H1 (cell line): ENCODE measurements around the gene SBNO1. TPM values are rescaled to one million over a fixed set of nuclear protein-coding genes. Genes with fewer than 3 reads are reported as not detected.
A peak's percentile ranks its signal among the peaks of the same experiment; 100 is the strongest.

ENCODE experiments used
- CTCF ChIA-PET: fragments of 300-600 bp; sonication (Branson Sonifier 250); formaldehyde crosslinking; loops from one replicate; lab custom pipeline; 2021; ENCODE audit not compliant: partially characterized antibody; lab: Charles Lee
- POLR2A ChIA-PET: fragments of 300-600 bp; sonication (Branson Sonifier 250); formaldehyde crosslinking; loops from one replicate; lab custom pipeline; 2021; ENCODE audit warnings: inconsistent platforms; ENCODE audit not compliant: partially characterized antibody; lab: Charles Lee
- DNase-seq, 2 experiments: peaks; one replicate each; pipeline versions ENCODE4 v3.0.0 to v3.0.0-alpha.2; 2010 to 2022; ENCODE audit warnings: low spot score in 2 of 2, low read depth in 1 of 2, mixed read lengths in 1 of 2
- FAIRE-seq: peaks from 2 replicates; lab custom pipeline; 2011; peaks lifted over from hg19 to GRCh38; lab: Jason Lieb, UNC
- H2AFZ ChIP-seq: 2 replicates; pipeline ENCODE4 v1.8.1; 2012; ENCODE audit warnings: low read length, inconsistent platforms
- H2AK5ac ChIP-seq: 2 replicates; pipeline ENCODE4 v1.6.1; 2013; ENCODE audit warnings: low read depth, low read length
- H2BK120ac ChIP-seq: replicated peaks from 2 replicates; pipeline ENCODE3; 2013; ENCODE audit warnings: low read depth, low read length, inconsistent platforms
- H2BK12ac ChIP-seq: 2 replicates; pipeline ENCODE4 v1.6.1; 2013; ENCODE audit warnings: low read depth, low read length
- H2BK15ac ChIP-seq: 2 replicates; pipeline ENCODE4 v1.6.1; 2013; ENCODE audit warnings: low read length
- H2BK20ac ChIP-seq: 2 replicates; pipeline ENCODE4 v1.6.1; 2013; ENCODE audit warnings: low read length
- H2BK5ac ChIP-seq: 2 replicates; pipeline ENCODE4 v1.6.1; 2013; ENCODE audit warnings: low read depth, low read length
- H3K14ac ChIP-seq: 2 replicates; pipeline ENCODE4 v1.6.1; 2013; ENCODE audit warnings: inconsistent platforms; ENCODE audit not compliant: insufficient read length
- H3K18ac ChIP-seq: 2 replicates; pipeline ENCODE4 v1.6.1; 2013; ENCODE audit warnings: low read length; ENCODE audit errors: extremely low read depth
- H3K23ac ChIP-seq: 2 replicates; pipeline ENCODE4 v1.6.1; 2013; ENCODE audit warnings: inconsistent platforms; ENCODE audit not compliant: insufficient read length
- H3K23me2 ChIP-seq: 2 replicates; pipeline ENCODE4 v1.6.1; 2013; ENCODE audit warnings: low read depth, low read length
- H3K27ac ChIP-seq: 2 replicates; pipeline ENCODE4 v1.6.1; 2011; ENCODE audit warnings: low read depth, low read length, inconsistent platforms
- H3K27me3 ChIP-seq, 4 experiments: replicated peaks in 1 of 4; 1 replicate in 1 of 4; 2 replicates in 3 of 4; pipeline versions ENCODE4 v1.6.1 to v1.8.1; 2011 to 2013; ENCODE audit warnings: low read length in 3 of 4, mild to moderate bottlenecking in 3 of 4, inconsistent platforms in 2 of 4, mixed read lengths in 2 of 4, moderate library complexity in 1 of 4; ENCODE audit not compliant: control insufficient read depth in 3 of 4, insufficient read depth in 3 of 4; ENCODE audit errors: extremely low read depth in 1 of 4
- H3K36me3 ChIP-seq, 4 experiments: 2 replicates each; pipeline versions ENCODE4 v1.6.1 to v1.8.1; 2011 to 2013; ENCODE audit warnings: mild to moderate bottlenecking in 4 of 4, low read length in 3 of 4, moderate library complexity in 2 of 4, control low read depth in 1 of 4, inconsistent platforms in 1 of 4; ENCODE audit not compliant: insufficient read depth in 4 of 4, control insufficient read depth in 2 of 4
- H3K4ac ChIP-seq: replicated peaks from 2 replicates; pipeline ENCODE3; 2013; ENCODE audit warnings: low read length, low read depth, mixed read lengths, inconsistent platforms; ENCODE audit not compliant: insufficient read length
- H3K4me1 ChIP-seq, 4 experiments: replicated peaks in 1 of 4; 1 replicate in 1 of 4; 2 replicates in 3 of 4; pipeline versions ENCODE4 v1.6.1 to v1.8.1; 2011 to 2013; ENCODE audit warnings: low read length in 3 of 4, inconsistent platforms in 2 of 4, mixed read lengths in 1 of 4; ENCODE audit not compliant: insufficient read depth in 4 of 4, control insufficient read depth in 3 of 4
- H3K4me2 ChIP-seq, 2 experiments: 2 replicates each; pipeline versions ENCODE4 v1.6.1 to v1.8.1; 2011 to 2013; ENCODE audit warnings: low read depth in 2 of 2, low read length in 2 of 2, control low read depth in 1 of 2, inconsistent platforms in 1 of 2, mild to moderate bottlenecking in 1 of 2; ENCODE audit not compliant: insufficient read depth in 1 of 2
- H3K4me3 ChIP-seq, 4 experiments: fragments of 200-600, 300-600 bp in 1 of 4; sonication (generic), shearing (Covaris generic), sonication (Bioruptor Twin) in 1 of 4; 2 replicates each; pipeline versions ENCODE4 v1.5.1 to v1.8.1; 2011 to 2016; ENCODE audit warnings: low read length in 4 of 4, low read depth in 3 of 4, control low read depth in 2 of 4, inconsistent platforms in 2 of 4, mild to moderate bottlenecking in 2 of 4, mixed read lengths in 1 of 4, moderate library complexity in 1 of 4; ENCODE audit not compliant: insufficient read depth in 2 of 4; ENCODE audit errors: extremely low read depth in 1 of 4
- H3K56ac ChIP-seq: replicated peaks from 2 replicates; pipeline ENCODE3; 2013; ENCODE audit warnings: low read depth, mild to moderate bottlenecking, mixed read lengths, low read length, inconsistent platforms; ENCODE audit not compliant: insufficient read length
- H3K79me1 ChIP-seq: 2 replicates; pipeline ENCODE4 v1.6.1; 2013; ENCODE audit warnings: low read depth, low read length, control low read depth
- H3K79me2 ChIP-seq, 2 experiments: 2 replicates each; pipeline versions ENCODE4 v1.6.1 to v1.8.1; 2012 to 2013; ENCODE audit warnings: low read length in 2 of 2, mild to moderate bottlenecking in 2 of 2, inconsistent platforms in 1 of 2; ENCODE audit not compliant: insufficient read depth in 2 of 2, control insufficient read depth in 1 of 2
- H3K9ac ChIP-seq, 4 experiments: replicated peaks in 1 of 4; 1 replicate in 1 of 4; 2 replicates in 3 of 4; pipeline versions ENCODE4 v1.6.1 to v1.8.1; 2011 to 2013; ENCODE audit warnings: low read depth in 3 of 4, low read length in 3 of 4, control low read depth in 2 of 4, mild to moderate bottlenecking in 2 of 4, moderate library complexity in 2 of 4, inconsistent platforms in 1 of 4; ENCODE audit errors: extremely low read depth in 1 of 4
- H3K9me3 ChIP-seq, 2 experiments: 2 replicates each; pipeline versions ENCODE4 v1.6.1 to v1.8.1; 2012 to 2013; ENCODE audit warnings: mild to moderate bottlenecking in 2 of 2, moderate library complexity in 2 of 2, control low read depth in 1 of 2, inconsistent platforms in 1 of 2, low read depth in 1 of 2, low read length in 1 of 2, mixed read lengths in 1 of 2; ENCODE audit not compliant: insufficient read depth in 2 of 2
- H4K20me1 ChIP-seq, 2 experiments: replicated peaks in 1 of 2; 2 replicates each; pipeline versions ENCODE3 to v1.8.1; 2011 to 2013; ENCODE audit warnings: inconsistent platforms in 2 of 2, low read length in 2 of 2, mild to moderate bottlenecking in 1 of 2; ENCODE audit not compliant: insufficient read depth in 2 of 2, control insufficient read depth in 1 of 2
- H4K5ac ChIP-seq: 2 replicates; pipeline ENCODE4 v1.6.1; 2013; ENCODE audit warnings: low read length, low read depth, mixed read lengths, inconsistent platforms; ENCODE audit not compliant: insufficient read length
- H4K8ac ChIP-seq: 2 replicates; pipeline ENCODE4 v1.8.0; 2013; ENCODE audit warnings: mild to moderate bottlenecking, moderate library complexity, low read length, inconsistent platforms; ENCODE audit not compliant: insufficient read depth; ENCODE audit errors: extremely low read depth
- H4K91ac ChIP-seq: replicated peaks from 2 replicates; pipeline ENCODE3; 2013; ENCODE audit warnings: low read length, mixed read lengths, inconsistent platforms; ENCODE audit not compliant: insufficient read length
- ASH2L ChIP-seq: fragments of 200-600, 300-600 bp; sonication (generic); IDR thresholded peaks from one replicate; pipeline ENCODE4 v1.7.1; 2017; ENCODE audit warnings: low read length
- KDM1A ChIP-seq: fragments of 200-600, 300-600 bp; sonication (generic); IDR thresholded peaks from 2 replicates; pipeline ENCODE4 v1.7.1; 2016; ENCODE audit warnings: mild to moderate bottlenecking, low read length, borderline replicate concordance
- NRF1 ChIP-seq: IDR thresholded peaks from 2 replicates; pipeline ENCODE4 v1.6.1; 2011; ENCODE audit warnings: mild to moderate bottlenecking, low read depth, low read length, improper control_type of control experiment
- RNF2 ChIP-seq: fragments of 200-900, 300-1000 bp; sonication (generic); IDR thresholded peaks from 2 replicates; pipeline ENCODE4 v1.7.1; 2016; ENCODE audit warnings: borderline replicate concordance, low read depth, mild to moderate bottlenecking, antibody characterized with exemption, low read length; ENCODE audit not compliant: poor library complexity, severe bottlenecking; ENCODE audit errors: missing control alignments
- SP1 ChIP-seq: IDR thresholded peaks from 2 replicates; pipeline ENCODE4 v1.6.1; 2011; ENCODE audit warnings: low read depth, low read length
- TAF1 ChIP-seq: IDR thresholded peaks from 2 replicates; pipeline ENCODE4 v1.6.1; 2011; ENCODE audit warnings: mild to moderate bottlenecking, low read depth, low read length
- TEAD4 ChIP-seq: IDR thresholded peaks from 2 replicates; pipeline ENCODE4 v1.6.1; 2012; ENCODE audit warnings: low read depth, low read length, inconsistent platforms, mixed read lengths
- ZNF274 ChIP-seq: IDR thresholded peaks from 2 replicates; pipeline ENCODE4 v1.7.0; 2012; ENCODE audit warnings: low read length, borderline replicate concordance; ENCODE audit errors: extremely low read depth
- WGBS, 2 experiments: shearing (Covaris generic) in 1 of 2; methylation state at CpG; one replicate each; pipeline versions ENCODE4 v1.1.6 to v1.1.7; 2013 to 2015; ENCODE audit warnings: low lambda C conversion rate in 2 of 2, mixed read lengths in 2 of 2, inconsistent platforms in 1 of 2, low coverage in 1 of 2, missing lambda C conversion rate in 1 of 2; ENCODE audit not compliant: insufficient replicate concordance in 2 of 2, insufficient coverage in 1 of 2, insufficient read length in 1 of 2; ENCODE audit errors: extremely low coverage in 1 of 2, missing lambda C conversion rate in 1 of 2; 5-methylcytosine and 5-hydroxymethylcytosine counted together
- polyA plus RNA-seq, 7 experiments: library from polyadenylated mRNA; depleted of rRNA in 3 of 7; stranded (reverse) in 5 of 7; unstranded in 2 of 7; fragments of >200 nt in 5 of 7; fragments of 200-250 nt in 2 of 7; gene quantifications; 1 replicate in 5 of 7; 2 replicates in 1 of 7; 4 replicates in 1 of 7; pipeline versions ENCODE4 v1.2.1 to v1.2.3, GENCODE V29; 2011 to 2013; ENCODE audit warnings: missing spikeins in 2 of 7, mixed read lengths in 2 of 7
- total RNA-seq: library from RNA; stranded (reverse); fragmentation: NEBNext Ultra II Directional; extraction: Animal tissue kit (Norgen Biotek cat#: 25700); gene quantifications from 2 replicates; pipeline ENCODE4 v1.2.1, GENCODE V29; 2021
- TF ChIP-seq, protein P1 (sequence below): IDR thresholded peaks from 2 replicates; pipeline ENCODE4 v1.6.1; 2012; ENCODE audit warnings: inconsistent platforms

Gene SBNO1
- total and polyA plus RNA-seq, 2 of the 8 experiments (the other 6 are each of a cell fraction or from before 2014, with no cell fraction given) = 6.7 to 57.7 TPM

DNA sequence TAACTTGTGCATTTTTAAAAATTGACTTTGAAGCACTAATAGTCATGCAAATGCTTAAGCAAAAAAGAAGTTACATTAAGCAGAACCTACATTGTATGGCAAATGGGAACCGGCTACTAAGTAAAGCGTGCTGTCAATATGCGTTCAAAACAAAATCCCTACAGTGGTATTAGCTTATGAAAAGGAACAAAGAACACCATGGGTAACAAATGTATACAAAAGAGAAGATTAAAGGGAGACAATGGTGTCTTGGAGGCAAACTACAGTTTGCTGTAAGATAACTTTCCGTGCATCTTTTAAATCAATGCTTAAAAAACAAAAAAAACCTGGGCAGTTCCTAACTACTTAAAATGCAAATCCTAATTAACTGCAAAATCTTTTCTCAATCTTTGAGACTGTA lies 103.5 kb downstream of the SBNO1 start:
- Histone ChIP-seq H3K79me1 (peaks cover 3% of the 10 kb centered on the region; the same call in 1 of the 2 replicates), H2BK5ac (no peak overlapping the region), H4K20me1 (peaks cover 5 to 8% of the 10 kb centered on the region in 2 experiments), H3K4ac (no peak overlapping the region), H3K27ac (no peak overlapping the region), H4K91ac (no peak overlapping the region), H2BK12ac (no peak overlapping the region), H4K5ac (no peak overlapping the region), H3K56ac (no peak overlapping the region), H3K4me2 (no peak overlapping the region), H3K4me3 (no peak overlapping the region), H3K23me2 (no peaks in the 10 kb centered on the region), H2BK120ac (no peak overlapping the region), H3K18ac (no peak overlapping the region), H3K79me2 (peaks cover 0 to 15% of the 10 kb centered on the region in 2 experiments; a peak in 2 of 4 replicates), H2BK20ac (no peak overlapping the region), H2BK15ac (no peak overlapping the region), H3K14ac (no peak overlapping the region), H4K8ac (no peak overlapping the region), H2AFZ (no peak overlapping the region), H3K27me3 (no peaks in the 10 kb centered on the region), H2AK5ac (no peak overlapping the region), H3K9ac (no peak overlapping the region), H3K4me1 (peaks cover 0 to 7% (median 0%) of the 10 kb centered on the region in 4 experiments; a peak in 4 of 7 replicates), H3K36me3 (peaks cover 22 to 78% (median 48%) of the 10 kb centered on the region in 4 experiments), H3K23ac (no peak overlapping the region), H3K9me3 (no peaks in the 10 kb centered on the region)
- DNase-seq = no peak
- WGBS, 2 experiments = 84% methylated on average over 4 of the region's 4 CpGs; no CpG with 5 or more reads in 1 of the 2 experiments
- TF ChIP-seq SP1 = no peak
- no peak for TF ChIP-seq KDM1A
- TF ChIP-seq ZNF274 = no peak
- no peak for TF ChIP-seq RNF2
- TF ChIP-seq ASH2L = no peak
- TF ChIP-seq TAF1 = no peak
- TF ChIP-seq, protein P1, sequence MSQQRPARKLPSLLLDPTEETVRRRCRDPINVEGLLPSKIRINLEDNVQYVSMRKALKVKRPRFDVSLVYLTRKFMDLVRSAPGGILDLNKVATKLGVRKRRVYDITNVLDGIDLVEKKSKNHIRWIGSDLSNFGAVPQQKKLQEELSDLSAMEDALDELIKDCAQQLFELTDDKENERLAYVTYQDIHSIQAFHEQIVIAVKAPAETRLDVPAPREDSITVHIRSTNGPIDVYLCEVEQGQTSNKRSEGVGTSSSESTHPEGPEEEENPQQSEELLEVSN = no peak
- TF ChIP-seq TEAD4 = no peak
- no peak for TF ChIP-seq NRF1
- FAIRE-seq = peak; percentile 65
- POLR2A ChIA-PET = interaction anchor here (1.0 to 1.8 kb wide), 2 partner anchors 8 to 10 kb away, joined by 6 to 7 read pairs; no protein-coding TSS in a partner anchor
- CTCF ChIA-PET = no interaction called here
